Left renal cortex interstitium (tissue), 4 donors: Measurements from ENCODE around the gene PON3. TPM values are rescaled to one million over a fixed set of nuclear protein-coding genes. Genes with fewer than 3 reads are reported as not detected.

Experiments
- DNase-seq, 4 donors: peaks; one replicate each; pipeline ENCODE4 v3.0.0-alpha.2; 2013; ENCODE audit warnings: low read depth in 4 of 4, low spot score in 2 of 4, missing footprints in 1 of 4
- polyA plus RNA-seq, 4 donors: library from polyadenylated mRNA; unstranded; fragments of 120-200 nt; gene quantifications; one replicate each; pipeline ENCODE4 v1.2.1, GENCODE V29; 2013; ENCODE audit not compliant: insufficient read length in 4 of 4

The PON3 gene
- polyA plus RNA-seq, 4 donors, result 1.0 to 2.8 (median 2.2) TPM

DNA sequence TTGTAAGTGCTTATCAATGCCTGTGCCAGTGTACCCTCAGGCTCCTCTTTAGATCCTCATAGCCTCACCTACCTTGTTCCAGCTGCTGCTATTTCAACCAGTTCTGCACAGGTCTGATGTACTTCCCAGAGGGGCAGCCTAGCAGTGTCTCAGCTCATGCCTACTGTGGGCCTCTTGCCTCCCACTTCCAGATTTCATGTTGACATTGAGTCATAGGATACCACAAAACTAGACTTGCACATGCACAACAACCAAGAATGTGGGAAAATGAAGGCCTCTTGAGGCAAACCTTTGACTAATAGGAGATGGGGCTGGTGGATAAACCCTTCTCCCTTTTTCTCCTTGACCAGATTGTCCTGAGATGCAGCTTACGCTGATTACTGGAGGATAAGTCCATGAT is 31.0 kb downstream of the PON3 start:
- DNase-seq, result no peak

DNA sequence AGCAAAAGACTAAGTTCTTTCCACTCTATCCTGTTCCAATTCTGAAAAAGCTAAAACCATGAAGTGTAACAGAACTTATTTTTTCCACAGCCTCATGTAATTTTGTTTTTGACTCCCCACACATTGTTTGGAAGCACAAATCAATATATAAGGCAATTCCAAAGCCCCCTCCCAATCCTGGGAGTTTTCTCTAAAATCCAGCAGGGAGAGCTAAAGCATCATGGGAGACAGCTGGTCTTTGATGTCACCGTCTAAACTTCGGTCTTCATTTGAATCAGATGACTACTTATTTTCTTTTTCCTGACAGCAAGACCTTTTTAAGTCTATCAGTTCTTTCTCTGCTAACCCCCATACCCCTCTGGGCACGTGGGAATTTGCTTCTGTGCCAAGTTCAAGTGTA is 38.6 kb downstream of the PON3 start:
- no peak for DNase-seq

DNA sequence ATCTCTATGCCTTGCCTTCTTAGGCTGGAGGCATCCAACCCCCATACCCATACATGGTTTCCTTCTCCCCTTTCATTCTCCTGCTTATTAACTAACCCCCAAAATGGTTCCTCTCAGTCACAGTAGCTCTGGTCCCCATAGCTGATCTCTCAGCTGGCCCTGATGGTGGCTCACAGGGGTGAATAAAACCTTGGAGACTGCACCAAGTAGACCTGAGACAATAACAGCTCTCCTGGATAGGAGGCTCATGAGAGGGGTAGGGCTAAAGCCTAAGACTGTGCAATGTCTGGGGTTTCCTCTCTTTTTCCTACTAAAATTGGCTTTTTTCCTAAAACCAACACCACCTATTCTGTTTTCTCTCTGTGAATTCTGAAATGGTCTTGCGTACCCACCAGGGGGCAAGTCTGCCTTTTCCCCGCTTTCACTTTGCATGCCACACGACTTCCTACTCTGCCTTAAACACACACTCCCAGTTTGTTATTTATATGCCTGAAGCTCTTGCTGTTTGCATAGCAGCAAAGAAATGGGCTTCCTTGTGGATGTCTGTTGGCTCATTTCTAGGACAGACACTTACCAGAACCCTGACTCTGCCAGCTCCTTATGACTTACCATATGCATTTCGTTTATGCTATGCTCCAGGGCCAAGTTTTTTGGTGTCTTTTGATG is 53.4 kb downstream of the PON3 start:
- no peak for DNase-seq

DNA sequence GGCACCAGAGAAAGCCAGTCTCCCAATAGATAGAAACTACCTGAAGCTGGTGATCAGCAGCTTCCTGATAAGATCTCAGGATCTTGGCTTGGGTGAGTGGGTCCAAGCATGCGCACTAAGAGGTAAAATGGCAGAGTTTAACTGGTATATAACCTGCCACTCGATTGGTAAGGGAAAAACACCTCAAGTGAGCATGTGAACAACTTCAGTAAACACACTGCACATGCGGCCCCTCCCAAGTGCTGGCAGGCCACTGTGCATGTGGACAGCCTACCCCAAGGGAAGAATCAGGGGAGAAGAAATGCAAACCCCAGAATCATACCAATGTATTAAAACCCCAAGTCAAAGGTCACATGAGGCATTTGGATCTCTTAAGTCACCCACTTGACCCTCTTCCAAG is 54.1 kb downstream of the PON3 start:
- no peak for DNase-seq

DNA sequence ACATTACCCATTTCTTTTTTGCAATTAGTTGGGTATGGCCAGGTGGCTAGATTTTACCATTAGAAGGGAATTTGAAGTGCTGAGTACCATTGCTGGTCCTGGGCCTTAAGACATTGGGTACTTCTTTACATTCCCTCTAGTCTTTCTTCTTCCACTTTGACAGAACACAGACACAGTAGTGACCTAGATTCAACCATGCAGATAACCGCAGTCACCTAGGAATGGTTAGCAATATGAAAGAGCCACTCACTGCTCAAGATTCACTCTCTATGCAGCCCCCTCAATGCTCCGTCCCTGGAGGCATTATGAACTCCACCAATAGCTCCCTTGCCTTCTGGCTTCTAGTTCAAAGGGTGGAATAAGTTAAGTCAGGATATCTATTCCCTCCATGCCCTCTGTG is 55.7 kb downstream of the PON3 start:
- DNase-seq, result no peak

DNA sequence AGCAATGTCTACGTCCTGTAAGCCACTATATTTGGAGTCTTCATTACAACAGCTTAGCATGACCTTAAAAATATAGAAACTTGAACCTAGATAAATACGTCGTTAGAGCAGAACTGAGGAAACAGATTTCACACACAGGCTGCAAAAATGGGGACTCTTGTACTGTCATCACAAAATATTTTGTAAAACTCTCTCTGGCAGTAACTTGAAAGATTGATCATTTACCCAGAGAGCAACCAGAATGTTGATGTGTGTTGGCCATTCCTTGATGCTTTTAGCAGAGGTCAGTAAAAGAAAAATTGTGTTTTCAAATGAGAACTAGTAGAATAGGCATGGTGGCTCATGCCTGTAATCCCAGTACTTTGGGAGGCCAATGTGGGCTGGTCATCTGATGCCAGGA is 57.3 kb downstream of the PON3 start:
- no peak for DNase-seq

DNA sequence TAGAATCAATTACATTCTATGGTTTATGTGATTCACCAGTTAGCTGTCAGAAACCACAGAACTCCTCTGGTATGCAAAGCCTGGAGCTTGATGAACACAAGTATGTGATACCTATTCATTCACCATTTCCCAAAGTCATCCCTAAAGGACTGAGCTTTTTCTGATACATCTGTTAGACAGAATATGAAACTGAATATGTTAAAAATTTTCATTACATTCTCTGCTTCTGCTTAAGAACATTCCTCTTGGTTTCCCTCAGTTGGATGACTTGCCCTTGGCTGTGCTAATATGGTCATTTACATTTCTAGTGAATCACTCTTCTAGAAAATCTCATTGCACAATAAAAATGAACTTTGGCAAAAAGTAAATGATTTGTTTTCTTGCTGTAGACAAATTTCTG is 61.1 kb downstream of the PON3 start:
- DNase-seq, result no peak

DNA sequence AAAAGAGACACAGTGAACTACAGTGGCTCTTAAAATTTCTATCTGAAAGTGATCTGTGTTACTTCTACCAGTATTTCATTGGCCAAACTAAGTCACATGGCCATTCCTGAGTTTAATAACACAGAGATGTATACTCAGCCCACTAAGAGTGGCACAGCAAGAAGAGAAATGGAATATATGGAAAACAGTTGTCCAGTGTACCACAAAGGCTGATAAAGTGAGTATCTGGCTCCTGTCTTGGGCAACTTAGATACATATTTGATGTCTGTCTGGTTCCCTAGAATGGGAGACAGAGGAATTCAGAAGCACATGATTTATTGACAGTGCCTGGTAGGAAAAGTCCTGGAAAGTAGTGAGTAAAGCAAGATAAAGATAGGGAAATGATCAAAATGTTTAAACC is 61.7 kb downstream of the PON3 start:
- no peak for DNase-seq

DNA sequence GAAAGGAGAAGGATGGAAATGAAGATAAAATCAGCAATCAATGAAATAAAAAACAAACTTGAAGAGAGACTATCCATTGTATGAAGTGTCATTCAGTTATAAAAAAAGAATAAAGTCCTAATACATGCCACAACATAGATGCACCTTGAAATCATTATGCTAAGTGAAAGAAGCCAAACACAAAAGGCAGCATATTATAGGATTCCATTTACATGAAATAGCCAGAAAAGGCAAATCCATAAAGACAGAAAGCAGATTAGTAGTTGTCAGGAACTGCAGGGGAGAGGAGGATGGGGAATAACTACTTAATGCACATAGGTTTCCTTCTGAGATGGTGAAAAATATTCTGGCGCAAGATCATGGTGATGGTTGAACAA is 65.2 kb downstream of the PON3 start:
- DNase-seq, result no peak

DNA sequence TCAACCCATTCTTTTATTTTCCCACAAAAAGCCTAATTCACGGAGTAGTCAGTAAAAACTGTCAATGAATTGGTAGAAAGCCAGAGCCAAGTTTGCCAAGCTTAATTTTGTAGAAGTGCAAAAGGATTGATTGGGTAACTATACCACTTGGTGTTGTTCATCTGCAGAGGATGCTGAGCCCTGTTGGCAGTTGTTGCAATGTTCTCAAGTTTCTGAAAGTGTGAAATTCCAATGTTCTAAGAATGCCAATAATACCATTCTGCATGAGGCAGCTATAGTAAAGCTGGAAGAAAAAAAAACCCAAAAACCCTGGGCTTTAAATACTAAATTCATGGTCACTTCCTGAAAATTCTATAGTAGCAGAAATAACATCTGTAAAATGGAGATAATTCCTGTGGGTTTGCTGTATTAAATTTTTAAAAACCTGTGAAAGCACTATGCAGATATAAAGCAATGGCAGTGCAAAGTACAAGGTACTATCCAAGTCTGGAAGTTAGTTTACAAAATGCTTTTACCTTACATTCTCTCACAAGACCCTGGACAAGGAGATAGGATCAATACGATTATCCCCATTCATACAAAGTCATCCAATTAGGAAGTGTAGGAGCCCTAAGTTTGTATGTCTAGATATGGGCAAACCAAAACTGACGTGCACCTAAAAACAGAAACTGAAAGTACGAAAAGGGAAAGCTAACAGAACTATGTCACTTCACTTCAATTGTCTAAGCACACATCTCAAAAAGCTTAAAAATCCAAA is 65.8 kb downstream of the PON3 start:
- no peak for DNase-seq

DNA sequence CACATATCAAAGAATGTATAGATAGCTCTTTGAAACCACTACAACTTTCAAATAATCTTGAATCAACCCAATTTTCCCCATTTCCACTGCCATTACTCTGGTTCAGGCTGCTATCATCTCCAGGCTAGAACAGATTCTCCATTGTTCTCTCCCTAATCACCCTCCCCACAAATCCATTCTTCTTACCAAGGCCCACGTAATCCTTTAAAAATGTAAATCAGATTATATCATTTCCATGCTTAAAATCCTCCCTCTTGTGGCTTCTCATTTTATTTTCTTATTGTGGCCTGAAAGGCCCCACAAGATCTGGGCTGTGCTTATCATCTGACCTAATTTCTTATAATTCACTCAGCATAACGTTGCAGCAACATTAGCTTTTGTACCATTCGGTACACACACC is 68.8 kb downstream of the PON3 start:
- no peak for DNase-seq

DNA sequence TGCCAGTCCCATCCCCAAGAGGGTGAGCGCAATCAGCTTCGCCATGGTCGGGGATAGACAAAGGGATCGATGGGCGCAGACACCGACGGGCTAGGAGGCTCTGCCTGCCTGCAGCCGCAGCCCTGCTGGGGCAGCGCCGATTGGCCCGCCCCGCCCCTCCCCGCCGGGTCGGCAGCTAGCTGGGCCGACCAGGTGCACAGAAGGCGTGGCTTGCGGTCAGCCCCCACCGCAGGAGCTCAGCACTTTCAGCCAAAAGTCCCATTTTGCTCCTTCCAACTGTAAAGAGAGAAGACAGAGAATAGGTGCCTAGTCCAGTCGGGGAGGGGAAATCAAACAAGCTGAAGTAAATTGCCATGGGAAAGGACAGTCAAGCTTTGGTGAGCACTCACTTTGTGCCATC is 71.7 kb downstream of the PON3 start, which contains the start of gene PON1:
PON1 (minus strand) TSS at position 102 of the 400 bp plus-strand sequence; CDS start at position 45, 57 bp downstream.
- DNase-seq, result no peak

DNA sequence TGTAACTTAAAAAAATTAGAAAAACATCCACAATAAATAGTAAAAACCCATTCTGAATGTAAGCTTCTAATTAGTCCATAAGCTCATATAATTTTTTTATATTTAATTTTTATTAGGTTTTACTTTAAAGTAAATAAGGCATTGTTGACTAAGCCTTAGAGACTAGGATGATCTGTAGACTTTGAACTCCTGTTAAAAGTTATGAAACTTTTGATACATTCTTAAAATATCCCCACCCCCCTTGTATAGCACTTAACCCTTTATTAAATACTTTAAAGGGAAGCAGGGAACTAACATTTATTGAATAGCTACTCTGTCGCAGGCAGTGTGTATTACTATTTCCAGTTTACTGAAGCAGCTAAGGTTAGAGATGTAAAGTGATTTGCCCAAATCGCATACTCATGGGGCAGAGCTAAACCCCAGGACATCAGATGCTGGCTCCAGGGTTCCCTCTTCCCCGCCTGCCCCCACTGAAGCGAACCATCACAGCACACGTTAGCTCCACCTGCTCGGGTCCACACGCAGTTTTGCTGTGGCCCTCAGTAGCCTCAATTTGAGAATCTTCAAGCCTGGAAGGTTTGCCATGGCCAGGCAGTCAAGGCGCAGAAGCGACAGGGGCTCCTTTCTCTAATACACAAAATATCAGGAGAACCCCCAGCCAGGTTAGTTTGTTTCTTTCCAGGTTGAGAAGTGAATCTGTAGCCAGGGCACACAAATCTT is 72.6 kb downstream of the PON3 start:
- DNase-seq, result no peak

DNA sequence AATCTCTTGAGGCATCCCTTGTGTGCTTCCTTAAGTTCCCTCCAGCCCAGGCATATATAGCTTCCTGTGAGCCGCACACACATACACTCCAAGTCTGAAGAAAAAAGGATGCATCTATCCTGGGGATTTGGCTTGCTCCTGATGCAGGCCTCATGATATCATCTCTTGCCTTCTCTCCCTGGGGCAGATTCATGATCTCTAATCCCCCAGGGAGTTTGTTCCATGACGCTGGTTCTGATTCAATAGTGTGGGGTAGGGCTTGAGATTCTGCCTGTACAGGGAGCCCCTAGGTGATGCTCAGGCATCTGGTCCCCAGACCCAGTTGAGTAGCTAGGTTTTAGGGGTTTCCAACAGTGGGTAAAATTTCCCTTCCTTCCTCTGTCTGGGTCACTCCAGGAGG is 73.3 kb downstream of the PON3 start:
- DNase-seq, result no peak

DNA sequence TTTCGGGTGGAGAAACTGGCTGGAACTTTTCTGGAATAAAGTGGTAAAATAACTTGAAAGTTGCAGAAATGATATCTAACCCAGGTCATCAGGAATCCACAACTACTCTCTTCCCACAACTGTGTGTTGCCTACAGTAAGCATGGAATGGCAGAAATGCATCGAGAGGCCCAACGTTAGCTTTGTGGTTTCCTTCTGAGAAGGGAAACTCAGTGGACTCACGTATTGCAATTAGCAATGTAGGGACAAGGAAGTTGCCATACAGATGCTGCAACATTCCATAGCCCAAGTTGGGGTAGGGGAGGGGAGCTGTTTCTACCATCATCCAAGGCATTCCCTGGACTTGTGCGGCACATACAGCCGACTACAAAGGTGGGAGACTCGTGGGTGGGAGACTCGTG is 73.8 kb downstream of the PON3 start:
- no peak for DNase-seq

DNA sequence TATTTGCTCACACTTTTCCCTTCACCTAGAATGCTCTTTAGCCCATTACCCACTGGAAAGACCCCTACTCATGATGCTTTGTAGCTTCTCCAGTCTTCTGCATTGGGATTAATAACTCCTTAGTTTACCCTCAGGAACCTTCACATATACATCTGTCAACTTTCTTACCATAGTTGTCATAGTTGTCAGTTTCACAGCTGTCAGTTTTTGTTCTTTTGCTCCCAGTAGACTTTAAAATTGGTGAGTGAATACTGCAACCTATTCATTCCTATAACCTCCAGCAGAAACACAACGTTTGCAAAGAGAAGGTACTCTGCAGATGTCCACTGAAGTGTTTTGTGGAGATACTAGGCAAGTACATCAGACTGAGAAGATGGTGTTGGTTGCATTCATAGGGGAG is 74.5 kb downstream of the PON3 start:
- DNase-seq, result no peak

DNA sequence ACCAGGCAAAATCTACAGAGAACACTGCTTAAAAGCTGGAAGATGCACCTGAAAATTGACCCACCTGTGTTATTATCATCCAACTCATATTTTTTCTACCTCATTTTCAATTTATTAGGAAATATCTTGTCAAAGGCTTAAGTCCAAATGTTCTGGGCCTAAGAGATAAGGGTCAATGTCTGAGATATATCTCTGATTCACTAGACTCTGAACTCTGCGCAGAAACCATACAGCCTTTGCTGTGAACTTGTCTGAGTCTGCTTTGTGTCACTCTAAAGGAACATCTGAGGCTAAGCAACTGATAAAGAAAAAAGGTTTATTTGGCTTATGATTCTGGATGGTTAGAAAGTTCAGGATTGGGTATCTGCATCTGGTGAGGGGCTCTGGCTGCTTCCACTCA is 75.5 kb downstream of the PON3 start:
- DNase-seq, result no peak

DNA sequence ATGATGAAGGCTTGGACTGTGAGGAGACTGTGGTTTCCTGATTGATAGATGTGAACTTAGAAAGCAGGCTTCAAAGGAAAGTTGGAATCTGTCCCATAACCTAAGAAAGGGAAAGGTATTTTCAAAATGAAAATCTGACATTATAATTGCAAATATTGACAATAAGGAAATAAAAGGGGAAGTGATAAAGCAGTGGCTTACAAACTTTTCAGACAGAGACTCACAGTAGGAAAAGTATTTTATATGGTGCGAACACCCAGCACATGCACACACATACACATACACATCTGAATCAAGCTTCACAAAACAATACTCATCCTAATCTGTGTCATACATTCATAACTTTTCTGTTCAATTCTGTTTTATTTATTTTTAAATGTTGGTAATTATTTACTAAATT is 76.6 kb downstream of the PON3 start:
- DNase-seq, result no peak

DNA sequence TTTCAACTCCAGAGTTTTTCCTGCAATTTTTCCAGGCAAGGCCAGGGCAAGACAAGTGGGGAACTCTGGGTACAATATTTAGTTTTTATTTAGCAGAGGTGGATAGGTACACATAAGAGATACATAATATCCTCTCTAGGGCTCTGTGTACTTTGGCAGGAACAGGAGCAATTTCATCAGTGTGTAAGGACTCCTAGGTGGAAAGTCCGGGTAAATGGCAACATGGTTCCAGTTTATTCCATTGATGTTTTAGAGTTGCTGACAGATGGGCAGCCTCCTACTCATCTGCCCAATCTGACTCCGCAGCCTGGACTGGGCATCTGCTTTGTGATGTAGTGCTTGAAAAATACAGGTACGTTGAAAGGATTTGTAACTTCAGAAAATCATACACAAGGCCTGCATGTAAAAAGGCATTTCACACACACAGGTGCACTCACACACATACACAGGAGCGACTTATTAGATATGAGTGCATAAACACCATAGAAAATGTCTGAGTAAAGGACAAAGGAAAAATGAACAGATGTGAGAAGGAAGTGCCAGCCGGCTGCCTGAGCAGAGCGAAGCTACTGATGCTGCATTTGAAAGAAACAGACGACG is 77.6 kb downstream of the PON3 start:
- no peak for DNase-seq

DNA sequence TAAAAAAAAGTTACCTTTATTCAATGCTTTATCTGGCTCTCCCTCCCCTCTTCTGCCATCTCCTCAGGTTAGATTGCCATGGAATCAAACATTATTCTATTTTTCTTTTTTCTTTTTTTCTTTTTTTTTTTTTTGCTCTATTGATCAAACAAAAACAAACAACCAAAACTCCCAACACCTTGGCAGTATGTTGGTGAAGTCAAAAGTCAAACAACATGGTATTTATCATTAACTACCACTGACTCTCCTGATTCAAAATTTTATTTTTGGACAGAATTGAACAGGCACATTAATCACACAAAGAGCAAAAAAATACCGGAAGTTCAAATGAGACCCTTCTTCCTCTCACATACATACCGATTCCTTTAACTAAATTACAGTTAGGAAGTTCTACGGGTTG is 78.2 kb downstream of the PON3 start:
- DNase-seq, result no peak

DNA sequence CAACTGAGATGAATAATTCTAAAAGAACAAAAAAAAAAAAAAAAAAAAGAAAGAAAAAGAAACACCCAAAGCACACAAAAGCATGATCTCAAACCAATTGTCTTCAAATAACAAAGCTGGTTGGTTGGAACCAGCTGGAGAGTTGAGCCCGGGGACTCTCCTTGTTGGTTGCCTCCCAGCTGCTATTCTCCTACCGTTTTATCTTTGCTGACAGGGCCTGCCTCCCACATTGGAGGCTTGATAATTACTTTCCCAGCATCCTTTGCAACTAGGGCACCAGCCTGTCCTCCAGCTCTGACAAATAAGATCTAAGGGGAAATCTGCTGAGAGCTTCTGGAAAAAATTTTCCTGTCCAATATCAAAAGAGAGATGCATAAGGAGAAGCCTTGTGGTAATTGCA is 78.6 kb downstream of the PON3 start:
- no peak for DNase-seq
